MV-4-11 (cell line): ENCODE measurements around the gene RNU1-1.
A peak's percentile ranks its signal among the peaks of the same experiment; 100 is the strongest.
"Not testable (repeated sequence)": the region's sequence is repeated elsewhere in the genome, so short reads cannot be mapped to it uniquely, and the experiment has no call there.

Experiments
- DNase-seq: peaks from one replicate; lab custom pipeline; 2025; lab: John Stamatoyannopoulos, UW

Gene RNU1-1

GRCh38 chr1:16514107-16515055, at the start of gene RNU1-1:
Gene RNU1-1, minus strand, starts transcription at chr1:16514285.
- DNase-seq, result peak; percentile 83

GRCh38 chr1:16561035-16561434, 47.0 kb upstream of the RNU1-1 start:
- not testable (repeated sequence) for DNase-seq

DNA sequence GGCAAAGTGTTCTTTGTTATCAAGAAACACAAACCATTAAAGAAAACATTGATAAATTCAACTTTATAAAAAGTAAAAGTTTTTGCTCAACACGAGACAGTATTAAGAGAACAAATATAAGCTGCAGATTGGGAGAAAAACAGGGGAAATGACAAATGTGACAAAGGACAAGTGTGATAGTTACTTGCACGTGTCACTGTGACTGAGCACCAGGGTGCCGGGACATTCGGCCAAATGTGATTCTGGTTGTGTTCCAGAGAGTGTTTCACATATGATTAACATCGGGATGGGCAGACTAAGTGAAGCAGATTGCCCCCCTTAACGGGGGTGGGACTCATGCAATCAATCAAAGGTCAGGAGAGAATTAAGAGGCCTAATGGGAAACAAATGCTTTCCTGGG, 46.4 kb upstream of the RNU1-1 start:
- DNase-seq, result not testable (repeated sequence)

DNA sequence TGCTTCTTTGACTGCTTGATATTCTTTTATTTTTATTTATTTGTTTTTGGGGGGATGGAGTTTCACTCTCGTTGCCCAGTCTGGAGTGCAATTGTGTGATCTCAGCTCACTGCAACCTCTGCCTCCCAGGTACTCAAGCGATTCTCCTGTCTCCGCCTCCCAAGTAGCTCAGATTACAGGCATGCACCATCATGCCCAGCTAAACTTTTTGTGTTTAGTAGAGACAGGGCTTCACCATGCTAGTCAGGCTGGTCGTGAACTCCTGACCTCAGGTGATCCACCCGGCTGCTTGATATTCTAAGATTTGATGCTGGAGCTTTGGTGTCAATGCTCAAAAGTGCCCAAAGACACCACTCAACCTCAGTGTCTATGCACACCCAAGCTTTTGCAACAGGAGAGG, 45.6 kb upstream of the RNU1-1 start:
- DNase-seq, result not testable (repeated sequence)

- DNase-seq, result not testable (repeated sequence)
Observed at GRCh38 chr1:16557034-16557433, 42.9 kb upstream of the RNU1-1 start.

DNA sequence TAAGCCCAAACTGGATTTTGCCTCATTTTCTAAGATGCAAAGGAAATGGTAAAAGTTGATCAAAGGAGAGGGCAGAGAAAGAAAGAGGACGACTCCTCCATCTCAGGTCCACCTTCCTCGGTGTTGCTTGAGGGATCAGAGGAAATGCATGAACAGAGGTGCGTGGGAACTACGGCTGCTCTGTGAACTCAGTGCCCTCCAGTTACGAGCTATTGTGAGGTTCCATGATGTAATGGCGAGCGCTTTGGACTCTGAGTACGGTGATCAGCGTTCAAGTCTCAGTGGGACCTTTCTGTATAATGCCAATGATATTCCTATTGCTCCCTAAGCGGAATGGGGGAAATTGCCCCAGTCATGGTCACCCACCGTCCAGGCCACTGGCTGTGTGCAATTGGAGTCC, 39.2 kb upstream of the RNU1-1 start:
- DNase-seq, result not testable (repeated sequence)

GRCh38 chr1:16550212-16550918, 36.3 kb upstream of the RNU1-1 start:
- DNase-seq, result not testable (repeated sequence)

- DNase-seq, result not testable (repeated sequence)
Observed at GRCh38 chr1:16549545-16549944, 35.5 kb upstream of the RNU1-1 start.

DNA sequence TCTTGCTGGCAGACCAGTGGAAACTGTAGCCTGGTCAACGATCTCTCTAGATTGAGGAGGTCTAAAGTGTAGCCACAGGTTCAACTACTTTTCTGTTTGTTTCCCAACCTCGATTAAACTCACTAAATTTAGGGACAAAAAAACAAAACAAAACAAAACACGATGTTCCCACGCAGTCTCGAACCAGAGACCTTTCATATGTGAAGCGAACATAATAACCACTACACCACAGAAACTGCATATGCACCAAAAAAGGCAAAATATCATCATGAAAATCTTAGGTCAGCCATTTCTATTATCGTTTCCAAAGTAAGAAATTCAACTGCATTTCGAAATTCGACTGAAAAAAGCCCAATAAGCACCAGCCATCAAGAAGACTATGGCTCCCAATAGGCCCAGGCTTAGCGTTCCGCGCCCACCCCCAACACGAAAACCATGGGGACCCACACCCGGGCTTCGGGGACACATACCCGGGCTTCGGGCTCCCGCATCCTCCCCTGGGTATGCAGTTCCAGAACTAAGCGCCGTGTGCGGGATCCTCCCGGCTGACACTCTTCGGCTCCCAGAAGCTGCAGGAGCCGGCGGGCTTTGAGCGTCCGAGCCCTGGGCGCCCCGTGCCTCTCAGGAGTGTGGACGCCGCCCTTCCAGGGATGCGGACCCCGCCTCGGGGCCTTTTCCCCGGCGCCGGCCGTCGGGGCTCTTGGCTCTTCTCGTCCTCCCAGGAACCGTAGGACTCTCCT, 33.6 kb upstream of the RNU1-1 start:
- DNase-seq, result not testable (repeated sequence)

- not testable (repeated sequence) for DNase-seq
Observed at GRCh38 chr1:16545682-16546095, 31.6 kb upstream of the RNU1-1 start.

- DNase-seq, result peak; percentile 92
Observed at GRCh38 chr1:16540421-16540893, 26.4 kb upstream of the RNU1-1 start.

- DNase-seq, result not testable (repeated sequence)
Observed at GRCh38 chr1:16537528-16537927, 23.4 kb upstream of the RNU1-1 start.

- DNase-seq, result not testable (repeated sequence)
Observed at GRCh38 chr1:16536796-16537195, 22.7 kb upstream of the RNU1-1 start.

- DNase-seq, result not testable (repeated sequence)
Observed at GRCh38 chr1:16535898-16536297, 21.8 kb upstream of the RNU1-1 start.

- DNase-seq, result not testable (repeated sequence)
Observed at GRCh38 chr1:16535487-16535886, 21.4 kb upstream of the RNU1-1 start.

DNA sequence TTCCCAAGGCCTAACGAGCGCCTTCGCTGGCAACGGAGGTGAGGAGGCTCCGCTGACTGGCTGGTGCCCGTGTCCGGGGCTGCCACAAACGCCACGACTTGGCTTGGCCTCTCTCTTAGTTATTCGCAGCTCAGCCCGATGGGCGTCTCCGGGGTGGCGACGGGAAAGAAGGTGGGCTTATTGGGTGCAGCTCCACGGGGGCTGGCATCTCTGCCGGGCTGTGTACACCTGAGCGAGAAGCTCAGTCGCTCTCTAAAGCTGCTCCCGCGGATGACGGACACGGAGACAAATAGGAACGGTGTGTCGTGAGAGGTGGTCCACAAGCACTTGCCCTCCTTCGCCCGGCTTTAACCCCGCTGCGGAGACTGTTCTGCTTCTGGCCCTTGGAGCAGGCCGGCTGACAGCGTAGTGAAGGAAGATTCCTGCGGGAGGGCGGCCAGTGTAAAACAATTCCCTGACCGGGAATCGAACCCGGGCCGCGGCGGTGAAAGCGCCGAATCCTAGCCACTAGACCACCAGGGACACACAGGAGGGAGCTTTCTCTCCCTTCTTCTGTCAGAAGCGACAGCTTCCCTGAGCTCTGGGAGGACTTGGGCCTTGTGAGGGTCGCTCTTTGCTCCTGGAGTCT, 20.9 kb upstream of the RNU1-1 start:
- DNase-seq, result not testable (repeated sequence)

DNA sequence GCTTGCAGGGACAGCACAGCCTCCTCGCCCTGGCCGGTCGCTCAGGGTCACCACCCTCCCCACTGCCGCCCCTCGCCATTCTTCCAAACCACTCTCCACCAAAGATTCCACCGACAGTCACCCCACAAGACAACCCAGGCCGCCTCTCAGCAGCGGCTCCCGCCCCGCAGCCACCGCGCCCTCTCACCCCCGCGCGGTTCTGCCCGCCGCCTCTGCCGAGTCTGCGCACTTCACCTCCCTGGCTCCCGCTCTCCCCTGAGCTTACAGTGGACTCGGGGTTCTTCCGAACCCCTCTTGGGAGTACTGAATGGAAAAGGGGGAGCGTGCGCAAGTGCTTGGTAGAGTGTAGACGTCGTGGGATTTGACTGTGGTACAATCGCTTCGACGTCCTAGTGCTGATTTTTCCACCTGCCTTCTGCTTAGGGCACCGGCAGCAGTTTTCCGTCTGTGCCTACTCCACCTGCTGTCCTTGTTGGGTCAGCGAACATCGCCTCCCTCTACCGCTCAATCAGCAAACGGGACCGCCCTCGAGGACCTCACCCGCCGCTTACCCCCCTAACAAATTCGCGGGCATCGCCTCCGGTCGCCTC, 20.2 kb upstream of the RNU1-1 start:
- DNase-seq, result not testable (repeated sequence)

- DNase-seq, result peak; percentile 15
Observed at GRCh38 chr1:16532235-16532991, 18.3 kb upstream of the RNU1-1 start.

- DNase-seq, result not testable (repeated sequence)
Observed at GRCh38 chr1:16528338-16528737, 14.3 kb upstream of the RNU1-1 start.

DNA sequence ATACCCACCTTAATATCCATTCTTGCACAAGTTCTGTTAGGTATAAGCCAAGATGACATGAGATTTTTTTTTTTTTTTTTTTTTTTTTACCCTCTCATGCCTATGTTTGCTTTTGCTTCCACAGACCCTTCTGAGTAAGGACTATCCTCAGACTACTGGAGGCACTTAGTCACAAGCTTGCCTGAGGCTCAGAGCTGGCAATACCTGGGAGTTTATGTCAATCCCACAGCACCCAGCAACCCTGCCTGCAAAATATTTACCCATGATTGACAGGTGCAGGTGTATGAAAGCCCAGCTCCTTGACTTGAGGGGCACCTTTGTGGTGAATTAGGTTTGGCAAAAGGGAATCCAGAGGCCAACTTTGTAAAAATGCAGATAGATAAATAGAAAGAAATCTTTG, 11.7 kb upstream of the RNU1-1 start:
- DNase-seq, result not testable (repeated sequence)
